NCI-H2107 (cell line): ENCODE measurements around the gene C19orf53.

Experiments
- DNase-seq: peaks from one replicate; lab custom pipeline; 2025; lab: John Stamatoyannopoulos, UW

C19orf53 gene

GRCh38 chr19:13796301-13797057, 22.2 kb downstream of the C19orf53 start:
- no peak for DNase-seq

GRCh38 chr19:13797058-13797440, 22.8 kb downstream of the C19orf53 start:
- no peak for DNase-seq

DNA sequence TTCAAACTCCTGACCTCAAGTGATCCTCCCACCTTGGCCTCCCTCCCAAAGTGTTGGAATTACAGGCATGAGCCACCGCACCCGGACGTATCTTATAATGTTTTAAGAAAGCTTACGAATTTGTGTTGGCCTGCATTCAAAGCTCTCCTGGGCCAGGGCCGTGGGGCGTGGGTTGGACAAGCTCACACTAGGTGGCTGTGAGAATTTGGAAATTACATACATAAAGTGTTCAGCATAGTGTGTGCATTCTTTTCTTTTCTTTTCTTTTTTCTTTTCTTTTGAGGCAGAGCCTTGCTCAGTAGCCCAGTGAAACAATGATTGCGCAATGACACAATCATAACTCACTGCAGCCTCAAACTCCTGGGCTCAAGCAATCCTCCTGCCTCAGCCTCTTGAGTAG, 23.6 kb downstream of the C19orf53 start:
- no peak for DNase-seq

- DNase-seq: no peak
Measured at GRCh38 chr19:13799669-13800068, 25.4 kb downstream of the C19orf53 start.

GRCh38 chr19:13803038-13803437, 28.8 kb downstream of the C19orf53 start:
- no peak for DNase-seq

DNA sequence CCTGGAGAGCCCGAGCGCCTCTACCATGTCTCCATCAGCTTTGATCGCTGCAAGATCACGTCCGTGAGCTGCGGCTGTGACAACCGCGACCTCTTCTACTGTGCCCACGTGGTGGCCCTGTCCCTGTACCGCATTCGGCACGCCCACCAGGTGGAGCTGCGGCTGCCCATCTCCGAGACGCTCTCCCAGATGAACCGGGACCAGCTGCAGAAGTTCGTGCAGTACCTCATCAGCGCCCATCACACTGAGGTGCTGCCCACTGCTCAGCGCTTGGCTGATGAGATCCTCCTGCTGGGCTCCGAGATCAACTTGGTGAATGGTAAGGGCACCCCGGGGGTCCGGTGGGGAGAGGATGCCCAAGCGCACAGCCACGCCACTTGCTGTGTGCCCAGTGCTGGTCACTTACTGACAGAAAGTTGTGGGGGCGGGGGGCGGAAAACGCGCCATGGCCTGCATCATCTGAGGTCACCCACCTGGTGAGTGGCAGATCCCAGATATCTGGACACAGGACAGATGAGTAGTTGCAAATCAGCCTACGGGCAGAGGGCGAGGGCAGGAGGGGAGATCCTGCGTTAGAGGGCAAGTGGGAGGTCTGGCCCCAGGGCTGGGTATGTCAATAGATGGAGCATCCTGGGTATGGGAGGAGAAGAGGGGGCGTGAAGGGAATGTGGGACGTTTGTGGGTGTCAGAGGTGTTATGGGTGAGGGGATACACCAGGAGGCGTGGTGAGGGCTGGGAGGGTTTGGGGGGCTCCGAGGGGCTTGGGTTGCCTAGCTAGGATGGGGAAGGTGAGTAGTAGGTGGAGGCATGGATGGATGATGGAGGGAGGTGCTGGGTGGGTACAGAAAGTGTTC, 30.8 kb downstream of the C19orf53 start:
- DNase-seq: no peak

DNA sequence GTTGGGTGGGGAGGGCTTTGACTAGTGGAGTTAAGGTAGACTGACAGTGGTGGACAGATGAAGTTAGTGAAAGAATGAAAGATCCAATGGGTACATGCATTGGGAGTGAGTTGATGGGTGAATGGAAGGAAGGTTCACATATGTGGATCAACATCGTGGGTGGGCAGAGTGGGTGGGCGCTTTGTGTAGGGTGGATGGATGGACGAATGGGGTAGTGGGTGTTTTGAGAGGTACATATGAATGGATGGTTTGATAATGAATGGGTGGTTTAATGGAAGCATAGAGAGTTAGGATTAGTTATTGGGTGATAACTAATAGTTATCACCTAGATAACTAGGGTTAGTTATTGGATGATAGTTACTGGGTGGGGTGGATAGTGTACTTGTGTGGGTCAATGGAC, 32.5 kb downstream of the C19orf53 start:
- DNase-seq: no peak

DNA sequence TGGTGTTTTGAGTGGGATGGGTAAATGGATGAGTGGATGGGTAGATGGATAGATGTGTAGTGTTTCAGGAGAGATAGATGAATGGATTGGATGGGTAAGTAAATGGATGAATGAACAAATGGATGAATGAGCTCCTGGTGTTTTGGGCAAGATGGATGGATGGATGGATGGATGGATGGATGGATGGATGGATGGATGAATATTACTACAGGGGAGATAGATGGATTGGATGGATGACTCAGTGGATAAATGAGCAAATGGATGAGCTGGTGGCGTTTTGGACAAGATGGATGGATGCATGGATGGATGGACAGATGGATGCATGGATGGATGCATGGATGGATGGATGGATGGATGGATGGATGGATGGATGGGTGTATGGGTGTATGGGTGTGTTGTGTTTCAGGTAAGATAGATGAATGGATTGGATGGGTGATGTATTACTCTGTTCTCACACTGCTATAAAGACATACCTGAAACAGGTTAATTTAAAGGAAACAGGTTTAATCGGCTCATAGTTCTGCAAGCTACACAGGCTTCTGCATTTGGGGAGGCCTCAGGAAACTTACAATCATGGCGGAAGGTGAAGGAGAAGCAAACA, 33.3 kb downstream of the C19orf53 start:
- no peak for DNase-seq

DNA sequence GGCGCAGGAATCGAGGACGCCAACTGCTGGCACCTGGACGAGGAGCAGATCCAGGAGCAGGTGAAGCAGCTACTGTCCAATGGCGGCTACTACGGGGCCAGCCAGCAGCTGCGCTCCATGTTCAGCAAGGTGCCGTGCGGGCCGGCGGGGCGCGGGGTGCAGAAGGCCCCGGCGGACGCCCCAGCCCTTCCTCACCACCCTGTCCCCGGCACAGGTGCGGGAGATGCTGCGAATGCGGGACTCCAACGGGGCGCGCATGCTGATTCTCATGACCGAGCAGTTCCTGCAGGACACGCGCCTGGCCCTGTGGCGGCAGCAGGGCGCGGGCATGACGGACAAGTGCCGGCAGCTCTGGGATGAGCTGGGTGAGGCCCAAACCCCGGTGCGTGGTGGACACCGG, 34.6 kb downstream of the C19orf53 start:
- no peak for DNase-seq

DNA sequence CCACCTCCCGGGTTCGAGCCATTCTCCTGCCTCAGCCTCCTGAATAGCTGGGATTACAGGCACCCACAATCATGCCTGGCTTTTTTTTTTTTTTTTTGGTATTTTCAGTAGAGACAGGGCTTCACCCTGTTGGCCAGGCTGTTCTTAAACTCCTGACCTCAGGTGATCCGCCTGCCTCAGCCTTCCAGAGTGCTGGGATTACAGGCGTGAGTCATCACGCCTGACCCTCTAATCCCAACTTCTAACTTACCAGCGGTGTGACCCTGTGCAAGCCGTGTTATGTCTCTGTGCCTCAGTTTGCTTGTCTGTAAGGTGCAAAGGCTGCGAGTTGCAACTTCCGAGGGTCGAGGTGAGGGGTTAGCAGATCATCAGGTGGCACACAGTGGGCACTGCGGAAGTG, 38.3 kb downstream of the C19orf53 start:
- DNase-seq: no peak

DNA sequence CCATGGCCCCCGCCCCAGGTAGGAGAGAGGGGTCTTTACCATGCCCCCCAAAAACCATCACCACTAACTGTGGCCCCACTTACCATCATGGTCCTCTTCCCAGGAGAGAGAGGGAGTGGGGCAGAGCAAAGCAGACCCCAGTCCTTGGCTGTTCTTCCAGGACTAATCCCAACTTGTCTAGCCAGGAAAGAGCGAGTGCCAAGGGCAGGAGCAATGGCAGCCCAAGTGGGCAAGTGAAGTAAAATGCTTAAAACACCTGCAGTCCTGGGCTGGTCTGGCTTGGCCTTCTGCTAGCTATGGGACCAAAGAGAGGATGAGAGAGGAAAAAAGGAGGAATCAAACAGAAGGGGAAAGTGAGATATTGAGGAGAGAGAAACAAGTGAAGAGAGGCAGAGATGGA, 38.9 kb downstream of the C19orf53 start:
- DNase-seq: no peak

GRCh38 chr19:13814550-13814949, 40.3 kb downstream of the C19orf53 start:
- DNase-seq: no peak

- no peak for DNase-seq
Measured at GRCh38 chr19:13817018-13817614, 42.9 kb downstream of the C19orf53 start.

- DNase-seq: no peak
Measured at GRCh38 chr19:13817615-13818371, 43.5 kb downstream of the C19orf53 start.

DNA sequence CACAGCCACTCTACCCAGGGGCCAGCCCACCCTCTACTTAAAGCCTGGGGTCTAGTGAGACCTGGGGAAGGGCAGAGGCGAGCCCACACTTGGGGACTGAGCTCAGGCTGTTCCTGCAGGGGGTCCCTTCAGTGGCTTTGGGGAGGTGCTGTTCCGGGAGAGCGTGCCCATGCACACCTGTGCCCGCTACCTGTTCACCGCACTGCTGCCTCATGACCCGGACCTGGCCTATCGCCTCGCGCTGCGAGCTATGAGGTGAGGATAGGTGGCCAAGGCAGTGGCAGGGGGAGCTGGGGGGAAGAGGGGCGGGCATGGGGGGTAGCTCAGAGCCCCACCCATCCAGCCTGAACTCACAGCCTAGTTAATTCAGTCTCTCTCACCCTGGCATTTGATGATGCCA, 45.0 kb downstream of the C19orf53 start:
- no peak for DNase-seq

GRCh38 chr19:13821292-13821691, 47.0 kb downstream of the C19orf53 start:
- no peak for DNase-seq

- DNase-seq: no peak
Measured at GRCh38 chr19:13823256-13823655, 49.0 kb downstream of the C19orf53 start.

- DNase-seq: no peak
Measured at GRCh38 chr19:13823901-13824300, 49.6 kb downstream of the C19orf53 start.

GRCh38 chr19:13824703-13825102, 50.4 kb downstream of the C19orf53 start:
- DNase-seq: no peak

DNA sequence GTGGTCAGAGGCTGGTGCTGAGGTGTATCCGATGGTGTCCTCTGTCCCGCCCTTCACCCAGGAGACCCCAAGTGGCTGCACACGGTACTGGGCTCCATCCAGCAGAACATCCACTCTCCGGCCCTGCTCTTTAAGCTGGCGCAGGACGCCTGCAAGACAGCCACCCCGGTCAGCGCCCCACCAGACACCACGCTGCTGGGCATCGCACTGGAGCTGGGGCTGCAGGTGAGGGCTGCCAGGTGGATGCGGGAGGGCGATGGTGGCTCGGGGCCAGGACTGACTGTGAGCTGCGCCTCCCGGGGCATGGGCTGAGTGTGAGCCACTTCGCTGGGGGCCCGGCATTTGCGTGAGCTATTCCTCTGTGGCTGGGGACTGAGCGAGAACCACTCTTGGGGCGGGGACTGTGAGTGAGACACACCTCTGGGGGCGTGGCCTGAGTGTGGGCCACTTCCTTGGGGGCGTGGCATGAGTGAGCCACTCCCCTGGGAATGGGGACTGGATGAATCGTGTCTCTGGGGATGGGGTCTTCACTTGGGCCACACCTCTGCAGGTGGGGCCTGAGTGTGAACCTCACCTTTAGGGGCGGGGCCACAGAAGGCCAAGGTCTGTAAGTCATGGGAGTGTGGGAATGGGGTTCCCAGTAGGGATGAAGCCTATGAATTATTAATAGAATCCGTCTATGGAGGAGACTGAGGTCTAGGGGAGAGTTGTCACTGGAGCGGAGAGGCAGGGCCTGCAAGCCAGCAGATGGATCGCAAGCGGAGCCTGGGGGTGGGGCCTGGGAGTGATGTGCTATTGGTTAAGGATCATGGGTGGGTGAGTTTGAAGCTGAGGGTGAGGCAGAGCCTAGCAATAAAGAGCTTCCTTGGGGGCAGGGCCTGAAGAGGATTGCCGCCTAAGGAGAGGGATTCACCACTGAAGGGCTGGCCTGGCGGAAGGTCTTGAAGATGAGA, 51.5 kb downstream of the C19orf53 start:
- DNase-seq: no peak
